Muscle of leg (tissue), 11 donors: Measurements from ENCODE around the gene ITPR1. TPM values are rescaled to one million over a fixed set of nuclear protein-coding genes. Genes with fewer than 3 reads are reported as not detected.

Experiments
- DNase-seq: peaks from one replicate; pipeline ENCODE4 v3.0.0; 2013
- H3K27ac ChIP-seq: one replicate; pipeline ENCODE4 v1.5.1; 2013; ENCODE audit warnings: mild to moderate bottlenecking, low read length, control low read depth
- H3K27me3 ChIP-seq: one replicate; pipeline ENCODE4 v1.6.1; 2013; ENCODE audit warnings: low read length; ENCODE audit not compliant: control insufficient read depth, insufficient read depth
- H3K36me3 ChIP-seq: one replicate; pipeline ENCODE4 v1.6.1; 2013; ENCODE audit warnings: low read length; ENCODE audit not compliant: control insufficient read depth, insufficient read depth
- H3K4me1 ChIP-seq: one replicate; pipeline ENCODE4 v1.6.1; 2013; ENCODE audit warnings: low read length; ENCODE audit not compliant: control insufficient read depth, insufficient read depth
- H3K4me3 ChIP-seq: one replicate; pipeline ENCODE4 v1.5.1; 2013; ENCODE audit warnings: low read length, control low read depth
- H3K9me3 ChIP-seq: replicated peaks from 2 replicates; pipeline ENCODE4 v1.6.1; 2013; ENCODE audit warnings: low read depth, low read length; ENCODE audit not compliant: control insufficient read depth
- WGBS: methylation state at CpG from one replicate; pipeline ENCODE4 v1.1.5; 2013; ENCODE audit warnings: missing lambda C conversion rate; ENCODE audit not compliant: insufficient coverage; 5-methylcytosine and 5-hydroxymethylcytosine counted together
- polyA plus RNA-seq, 8 donors: library from polyadenylated mRNA; unstranded; fragments of 120-200 nt; gene quantifications; one replicate each; pipeline versions ENCODE4 v1.2.1 to v1.2.3, GENCODE V29; 2013; ENCODE audit warnings: inconsistent platforms in 1 of 8, low replicate concordance in 1 of 8; ENCODE audit not compliant: insufficient read length in 8 of 8, insufficient read depth in 1 of 8
- total RNA-seq: library from RNA; stranded (reverse); fragments of 120-200 nt; gene quantifications from one replicate; pipeline ENCODE4 v1.2.4, GENCODE V29; 2013

Gene ITPR1
- total and polyA plus RNA-seq, 9 donors = 15.4 to 34.4 (median 20.5) TPM

DNA sequence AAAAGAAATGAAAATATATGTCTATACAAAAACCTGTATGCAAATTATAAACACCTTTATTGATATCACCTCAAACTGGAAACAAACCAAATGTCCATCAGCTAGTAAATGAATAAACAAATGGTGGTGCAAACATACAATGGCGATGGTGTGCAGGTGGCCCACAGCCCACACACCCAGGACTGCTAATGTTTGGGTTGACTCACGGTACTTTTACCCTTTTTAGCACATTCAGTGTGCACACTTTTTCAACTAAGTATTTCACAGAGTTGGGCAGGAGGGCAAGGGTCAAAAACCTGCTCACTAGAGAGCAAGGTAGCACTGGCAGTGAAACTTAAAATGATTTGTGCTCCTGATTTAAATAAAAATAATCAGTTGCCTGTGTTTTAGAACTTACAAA lies 363.0 kb downstream of the ITPR1 start:
- Histone ChIP-seq H3K27ac (no peak overlapping the region), H3K4me1 (no peaks in the 10 kb centered on the region)
- no CpG with 5 or more reads among the region's 2 CpGs for WGBS

DNA sequence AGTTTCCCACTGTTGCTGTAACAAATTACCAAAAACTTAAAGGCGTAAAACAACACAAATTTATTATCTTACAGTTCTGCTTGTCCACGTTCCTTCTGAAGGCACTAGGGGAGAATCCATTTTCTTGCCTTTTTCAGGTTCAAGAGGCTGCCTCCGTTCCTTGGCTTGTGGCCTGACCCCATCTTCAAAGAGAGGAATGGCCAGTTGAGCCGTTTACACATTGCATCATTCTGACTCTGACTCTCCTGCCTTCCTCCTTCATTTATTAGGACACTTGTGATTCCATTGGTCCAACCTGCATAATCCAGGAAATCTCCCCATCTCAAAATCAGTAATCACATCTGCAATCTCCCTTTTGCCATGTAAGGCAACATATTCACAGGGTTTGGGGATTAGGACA lies 363.4 kb downstream of the ITPR1 start:
- H3K27me3 ChIP-seq = no peaks in the 10 kb centered on the region
- H3K27ac ChIP-seq = no peak overlapping the region
- peaks cover 6% of the 10 kb centered on the region for H3K9me3 ChIP-seq
- H3K4me1 ChIP-seq = no peaks in the 10 kb centered on the region
- no peak overlapping the region for H3K4me3 ChIP-seq
- 74% methylated on average over 4 of the region's 4 CpGs for WGBS
- H3K36me3 ChIP-seq = no peaks in the 10 kb centered on the region
- DNase-seq = no peak

More for the DNA sequence above, 363.0 kb downstream of the ITPR1 start:
- Histone ChIP-seq H3K4me3 (no peak overlapping the region), H3K36me3 (no peaks in the 10 kb centered on the region), H3K27me3 (no peaks in the 10 kb centered on the region), H3K9me3 (peaks cover 5% of the 10 kb centered on the region)
- DNase-seq = no peak

DNA sequence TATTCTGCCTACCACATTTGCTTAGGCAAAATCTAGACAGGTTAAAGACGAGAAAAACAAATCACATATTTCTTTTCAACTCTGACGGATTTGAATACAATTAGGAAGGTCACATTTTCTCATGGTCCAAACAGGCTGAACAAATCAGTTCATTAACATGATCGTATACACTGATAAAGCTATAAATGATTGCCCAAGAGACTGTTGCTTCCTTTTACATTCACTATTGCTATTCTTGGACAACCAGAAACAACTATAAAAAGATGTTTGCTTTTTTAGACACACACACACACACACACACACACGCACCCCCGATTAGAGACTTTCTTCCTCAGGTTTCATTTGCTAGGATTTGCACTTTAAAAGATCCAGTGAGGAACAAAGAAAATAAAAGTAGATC lies 363.8 kb downstream of the ITPR1 start:
- Histone ChIP-seq H3K4me3 (no peak overlapping the region), H3K4me1 (no peaks in the 10 kb centered on the region), H3K36me3 (no peaks in the 10 kb centered on the region), H3K9me3 (peaks cover 10% of the 10 kb centered on the region), H3K27ac (no peak overlapping the region), H3K27me3 (no peaks in the 10 kb centered on the region)
- no peak for DNase-seq
- 70% methylated on average over 2 of the region's 5 CpGs for WGBS

DNA sequence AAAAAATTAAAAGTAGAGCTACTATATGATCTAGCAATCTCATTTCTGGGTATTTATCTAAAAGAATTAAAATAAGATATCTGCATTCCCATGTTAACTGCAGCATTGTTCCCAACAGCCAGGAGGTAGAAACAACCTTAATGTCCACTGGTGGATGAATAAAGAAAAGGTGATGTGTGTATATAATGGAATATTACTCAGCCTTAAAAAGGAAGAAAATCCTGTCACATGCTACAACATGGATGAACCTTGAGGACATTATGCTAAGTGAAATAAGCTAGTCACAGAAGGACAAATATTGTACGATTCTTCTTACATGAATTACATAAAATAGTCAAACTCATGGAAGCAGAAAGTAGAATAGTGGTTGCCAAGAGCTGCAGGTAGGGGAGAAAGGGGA lies 366.6 kb downstream of the ITPR1 start:
- DNase-seq = no peak
- Histone ChIP-seq H3K36me3 (no peaks in the 10 kb centered on the region), H3K4me3 (no peak overlapping the region), H3K27ac (no peak overlapping the region), H3K9me3 (peaks cover 10% of the 10 kb centered on the region), H3K4me1 (no peaks in the 10 kb centered on the region), H3K27me3 (no peaks in the 10 kb centered on the region)
- no CpG with 5 or more reads among the region's 1 CpG for WGBS

DNA sequence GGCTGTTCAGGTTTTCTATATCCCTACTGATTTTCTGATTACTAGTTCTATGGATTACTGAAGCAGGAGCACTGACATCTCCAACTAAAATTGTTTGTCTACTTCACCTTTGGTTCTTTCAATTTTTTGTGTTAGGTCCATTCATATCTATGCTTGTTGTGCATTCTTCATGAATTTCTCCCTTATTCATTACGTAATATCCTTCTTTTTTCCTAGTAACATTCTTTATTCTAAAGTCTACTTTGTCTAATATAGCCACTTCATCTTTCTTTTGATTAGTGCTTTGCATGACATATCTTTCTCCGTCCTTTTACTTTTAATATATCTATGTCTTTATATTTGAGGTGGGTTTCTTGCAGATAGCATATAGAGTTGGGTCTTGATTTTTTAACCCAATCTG lies 369.8 kb downstream of the ITPR1 start:
- Histone ChIP-seq H3K9me3 (peaks cover 8% of the 10 kb centered on the region), H3K36me3 (no peaks in the 10 kb centered on the region), H3K4me3 (no peak overlapping the region), H3K27ac (no peak overlapping the region), H3K27me3 (no peaks in the 10 kb centered on the region), H3K4me1 (peaks cover 9% of the 10 kb centered on the region)
- DNase-seq = no peak
- no CpG with 5 or more reads among the region's 2 CpGs for WGBS

DNA sequence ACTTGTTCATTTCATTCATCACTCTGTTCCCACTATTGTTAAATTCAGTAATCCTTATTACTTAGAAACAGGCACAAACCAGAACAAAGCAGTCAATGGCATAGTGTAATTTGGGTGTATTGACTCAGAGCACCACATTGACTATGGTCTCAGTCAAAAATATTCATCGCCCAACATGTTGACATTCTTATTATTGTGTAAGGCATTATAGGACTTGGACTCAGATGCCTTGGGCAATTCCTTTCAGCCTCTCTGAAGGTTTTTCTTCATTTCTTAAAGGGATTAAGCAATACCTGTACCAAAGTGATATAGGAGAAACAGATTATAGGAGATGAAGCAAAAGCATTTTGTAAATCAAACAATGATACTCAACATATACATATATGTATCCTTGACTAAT lies 371.4 kb downstream of the ITPR1 start:
- peaks cover 18% of the 10 kb centered on the region for H3K4me1 ChIP-seq
- DNase-seq = no peak
- no peak overlapping the region for H3K27ac ChIP-seq
- H3K9me3 ChIP-seq = peaks cover 8% of the 10 kb centered on the region
- WGBS = no CpG with 5 or more reads among the region's 1 CpG
- H3K36me3 ChIP-seq = no peaks in the 10 kb centered on the region
- H3K27me3 ChIP-seq = no peaks in the 10 kb centered on the region
- no peak overlapping the region for H3K4me3 ChIP-seq

DNA sequence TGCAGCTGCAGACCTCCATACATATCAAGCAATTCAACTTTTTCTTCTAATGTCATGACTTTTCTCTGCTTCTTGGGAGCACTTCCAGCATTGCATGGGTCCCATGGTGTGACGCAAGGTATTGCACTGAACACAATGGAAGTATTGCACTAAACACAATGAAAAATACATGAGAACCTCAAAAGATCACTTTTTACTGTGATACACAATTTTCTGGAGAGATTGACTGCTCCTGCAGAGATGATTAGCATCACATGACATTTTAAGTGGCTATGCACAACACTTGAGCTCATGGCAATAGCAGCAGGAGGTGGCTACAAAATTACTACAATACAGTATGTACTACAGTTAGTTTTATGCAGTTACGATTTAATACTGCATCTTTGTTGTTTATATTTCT lies 372.6 kb downstream of the ITPR1 start:
- H3K4me3 ChIP-seq = no peak overlapping the region
- peaks cover 8% of the 10 kb centered on the region for H3K9me3 ChIP-seq
- peaks cover 18% of the 10 kb centered on the region for H3K4me1 ChIP-seq
- H3K27me3 ChIP-seq = no peaks in the 10 kb centered on the region
- WGBS = 86% methylated on average over 1 of the region's 2 CpGs
- no peak overlapping the region for H3K27ac ChIP-seq
- H3K36me3 ChIP-seq = no peaks in the 10 kb centered on the region
- DNase-seq = no peak

DNA sequence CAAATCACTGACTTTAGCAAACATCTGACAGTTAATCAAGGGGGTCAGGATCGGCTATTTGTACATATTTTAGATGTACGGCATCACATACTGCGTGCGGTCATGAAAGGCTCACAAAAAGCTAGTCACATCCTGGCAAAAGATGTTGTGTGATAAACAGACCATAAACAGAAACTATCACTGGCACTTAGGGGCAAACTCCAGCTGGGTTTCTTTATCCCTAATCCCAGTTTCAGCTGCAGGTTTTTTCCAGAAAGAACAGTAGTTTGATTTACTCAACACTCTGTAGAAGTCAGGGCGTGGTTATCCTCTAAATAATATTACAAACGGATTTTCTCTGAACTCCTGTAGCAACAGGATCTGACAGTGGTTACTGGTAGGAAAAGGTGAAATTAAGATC lies 373.7 kb downstream of the ITPR1 start:
- peak; percentile 76 for DNase-seq

DNA sequence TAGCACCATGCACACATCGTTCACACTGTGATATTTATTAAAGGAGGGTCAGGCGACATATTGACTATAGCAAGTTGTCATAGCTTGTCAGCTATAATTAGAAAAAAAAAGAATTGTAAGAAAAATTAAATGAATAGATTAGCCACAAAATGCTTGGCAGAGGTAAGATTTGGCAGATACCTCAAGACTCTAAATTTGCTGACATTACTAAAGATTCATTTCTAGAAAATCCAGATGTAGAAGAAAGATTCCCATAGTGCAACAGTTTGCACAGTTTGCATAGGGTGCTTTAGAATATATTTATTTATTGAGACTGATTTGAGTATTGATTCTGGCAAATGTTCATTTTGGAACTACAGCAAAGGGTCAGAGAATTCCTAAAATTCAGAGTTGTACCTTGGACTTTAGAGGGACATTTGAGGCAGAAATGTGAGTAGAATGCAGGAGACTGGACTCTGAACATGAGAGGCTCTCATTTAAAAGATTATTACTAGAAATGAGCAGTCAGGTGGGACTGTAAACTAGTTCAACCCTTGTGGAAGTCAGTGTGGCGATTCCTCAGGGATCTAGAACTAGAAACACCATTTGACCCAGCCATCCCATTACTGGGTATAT lies 384.1 kb downstream of the ITPR1 start:
- no peaks in the 10 kb centered on the region for H3K27me3 ChIP-seq
- WGBS = no CpG with 5 or more reads among the region's 3 CpGs
- no peaks in the 10 kb centered on the region for H3K9me3 ChIP-seq
- no peak for DNase-seq
- no peaks in the 10 kb centered on the region for H3K36me3 ChIP-seq
- no peak overlapping the region for H3K4me3 ChIP-seq
- no peak overlapping the region for H3K27ac ChIP-seq
- no peaks in the 10 kb centered on the region for H3K4me1 ChIP-seq

More for the DNA sequence above, 373.7 kb downstream of the ITPR1 start:
- no peaks in the 10 kb centered on the region for H3K36me3 ChIP-seq
- no peak overlapping the region for H3K4me3 ChIP-seq
- H3K27ac ChIP-seq = peak overlapping the region; percentile 99
- 45% methylated on average over 2 of the region's 6 CpGs for WGBS
- H3K9me3 ChIP-seq = peaks cover 1% of the 10 kb centered on the region
- H3K27me3 ChIP-seq = no peaks in the 10 kb centered on the region
- peaks cover 18% of the 10 kb centered on the region for H3K4me1 ChIP-seq

DNA sequence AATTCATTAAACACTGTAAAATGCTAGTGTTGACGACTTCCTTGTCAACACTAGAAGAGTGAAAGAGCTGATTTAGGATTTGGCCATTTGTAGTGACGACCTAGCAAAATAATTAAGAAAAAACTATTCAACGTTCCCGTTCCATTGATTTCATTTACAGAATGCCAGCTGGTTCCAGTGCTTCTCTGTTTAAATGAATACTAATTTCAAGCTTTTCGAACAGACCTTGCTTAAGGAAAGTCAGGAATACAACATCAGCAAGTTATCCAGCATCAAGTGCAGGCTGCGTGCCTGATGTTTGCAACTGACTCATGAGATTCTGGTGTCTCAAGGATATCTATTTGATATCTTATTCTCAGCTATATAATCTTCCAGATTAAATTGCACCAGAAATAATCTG lies 387.7 kb downstream of the ITPR1 start:
- H3K4me3 ChIP-seq = no peak overlapping the region
- H3K36me3 ChIP-seq = no peaks in the 10 kb centered on the region
- H3K4me1 ChIP-seq = no peaks in the 10 kb centered on the region
- H3K27me3 ChIP-seq = no peaks in the 10 kb centered on the region
- 73% methylated on average over 4 of the region's 6 CpGs for WGBS
- H3K9me3 ChIP-seq = no peaks in the 10 kb centered on the region
- DNase-seq = no peak
- no peak overlapping the region for H3K27ac ChIP-seq

DNA sequence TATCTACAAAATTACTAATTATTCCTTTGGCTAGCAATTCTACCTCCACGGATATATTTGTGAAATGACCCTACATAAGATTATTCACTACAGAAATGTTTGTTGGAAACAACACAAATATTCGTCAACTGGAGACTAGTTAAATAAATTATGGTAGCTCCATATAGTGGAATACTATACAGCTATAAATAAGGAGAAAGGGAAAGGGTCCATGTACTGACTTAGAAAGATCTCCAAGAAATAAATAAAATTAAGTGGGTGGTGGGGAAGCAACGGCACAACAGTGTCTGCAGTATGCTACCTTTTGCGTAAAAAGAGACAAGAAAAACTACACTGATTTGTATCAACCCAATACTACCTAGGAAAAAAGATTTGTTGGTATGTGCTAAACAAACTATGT lies 389.4 kb downstream of the ITPR1 start:
- Histone ChIP-seq H3K27ac (no peak overlapping the region), H3K4me3 (no peak overlapping the region), H3K27me3 (no peaks in the 10 kb centered on the region), H3K36me3 (no peaks in the 10 kb centered on the region), H3K9me3 (no peaks in the 10 kb centered on the region), H3K4me1 (no peaks in the 10 kb centered on the region)
- WGBS = no CpG with 5 or more reads among the region's 4 CpGs
- DNase-seq = no peak
